Measurements from ENCODE around the gene CAST. TPM values are rescaled to one million over a fixed set of nuclear protein-coding genes. Genes with fewer than 3 reads are reported as not detected.

The CAST gene
- total and polyA plus RNA-seq, 8 donors = 26.5 to 100 (median 63.6) TPM

DNA sequence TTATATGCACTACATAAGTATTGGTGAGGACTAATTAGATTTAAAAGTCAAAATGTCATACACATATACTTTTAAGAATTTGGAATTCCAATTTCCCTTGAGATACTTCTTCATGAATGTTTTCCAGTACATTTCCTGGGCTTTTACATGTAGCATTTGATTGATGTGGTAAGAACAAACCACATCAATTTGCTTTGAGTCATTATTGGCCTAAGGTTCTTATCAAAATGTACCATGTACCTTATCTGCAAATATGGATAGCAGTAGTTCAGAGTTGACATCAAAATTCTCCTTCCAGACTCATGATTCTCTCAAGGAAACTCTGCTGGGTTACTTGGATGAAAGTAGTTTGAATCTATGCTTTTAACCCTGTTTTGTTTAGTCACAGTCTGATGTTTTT is 2.5 kb downstream of the CAST start:
- ATAC-seq = no peak
- no peak for DNase-seq
- Histone ChIP-seq H3K4me1 (peaks cover 0 to 23% (median 17%) of the 10 kb centered on the region in 3 donors), H3K27ac (no peak overlapping the region), H3K9me3 (no peaks in the 10 kb centered on the region), H3K4me3 (no peak overlapping the region), H3K36me3 (no peaks in the 10 kb centered on the region), H3K27me3 (no peaks in the 10 kb centered on the region)
- no peak for FAIRE-seq
- TF ChIP-seq, protein P1, sequence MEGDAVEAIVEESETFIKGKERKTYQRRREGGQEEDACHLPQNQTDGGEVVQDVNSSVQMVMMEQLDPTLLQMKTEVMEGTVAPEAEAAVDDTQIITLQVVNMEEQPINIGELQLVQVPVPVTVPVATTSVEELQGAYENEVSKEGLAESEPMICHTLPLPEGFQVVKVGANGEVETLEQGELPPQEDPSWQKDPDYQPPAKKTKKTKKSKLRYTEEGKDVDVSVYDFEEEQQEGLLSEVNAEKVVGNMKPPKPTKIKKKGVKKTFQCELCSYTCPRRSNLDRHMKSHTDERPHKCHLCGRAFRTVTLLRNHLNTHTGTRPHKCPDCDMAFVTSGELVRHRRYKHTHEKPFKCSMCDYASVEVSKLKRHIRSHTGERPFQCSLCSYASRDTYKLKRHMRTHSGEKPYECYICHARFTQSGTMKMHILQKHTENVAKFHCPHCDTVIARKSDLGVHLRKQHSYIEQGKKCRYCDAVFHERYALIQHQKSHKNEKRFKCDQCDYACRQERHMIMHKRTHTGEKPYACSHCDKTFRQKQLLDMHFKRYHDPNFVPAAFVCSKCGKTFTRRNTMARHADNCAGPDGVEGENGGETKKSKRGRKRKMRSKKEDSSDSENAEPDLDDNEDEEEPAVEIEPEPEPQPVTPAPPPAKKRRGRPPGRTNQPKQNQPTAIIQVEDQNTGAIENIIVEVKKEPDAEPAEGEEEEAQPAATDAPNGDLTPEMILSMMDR (IDR thresholded peaks at IDR 0.05) = no peak
- intact Hi-C loops (cut with DNase I) = no loop called here

- no peaks in the 10 kb centered on the region for H3K27me3 ChIP-seq
- FAIRE-seq = no peak
- no peak for DNase-seq
- ATAC-seq = no peak
- H3K36me3 ChIP-seq = no peaks in the 10 kb centered on the region
- WGBS, 2 donors = 72 to 73% methylated on average over 2 of the region's 2 CpGs
- no peak overlapping the region for H3K27ac ChIP-seq
- intact Hi-C loops (cut with DNase I) = no loop called here
- TF ChIP-seq, protein P1 (IDR thresholded peaks at IDR 0.05) = no peak
- no peaks in the 10 kb centered on the region for H3K9me3 ChIP-seq
- H3K4me1 ChIP-seq = peaks cover 0 to 19% (median 13%) of the 10 kb centered on the region in 3 donors
- no peak overlapping the region for H3K4me3 ChIP-seq
Measured at GRCh38 chr5:96668725-96669124, 6.5 kb downstream of the CAST start.

DNA sequence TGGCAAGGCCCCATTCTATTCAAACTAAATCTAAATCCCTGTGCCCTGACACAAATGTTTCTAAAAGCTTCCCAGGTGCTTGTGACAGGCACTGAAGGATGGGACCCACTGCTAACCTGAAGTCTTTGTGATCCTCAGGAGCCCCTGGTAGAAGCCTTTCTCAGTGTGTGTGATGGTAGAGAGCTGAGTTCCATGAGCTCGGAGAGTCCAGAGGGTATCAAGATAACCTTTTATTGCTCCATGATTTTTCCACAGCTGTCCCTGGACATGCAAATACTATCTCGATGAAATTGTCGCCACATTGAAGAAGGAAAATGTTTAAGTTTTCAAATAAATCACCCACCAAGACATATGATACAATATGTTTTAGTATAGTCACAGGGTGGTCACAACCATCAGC is 7.7 kb downstream of the CAST start:
- FAIRE-seq (no peak), DNase-seq (no peak), ATAC-seq (no peak)
- 69 to 83% methylated on average over 3 of the region's 3 CpGs for WGBS, 2 donors
- intact Hi-C loops (cut with DNase I) = no loop called here
- Histone ChIP-seq H3K27me3 (no peaks in the 10 kb centered on the region), H3K9me3 (no peaks in the 10 kb centered on the region), H3K27ac (no peak overlapping the region), H3K4me1 (peaks cover 0 to 7% (median 2%) of the 10 kb centered on the region in 3 donors), H3K4me3 (no peak overlapping the region), H3K36me3 (no peaks in the 10 kb centered on the region)
- TF ChIP-seq, protein P1 (IDR thresholded peaks at IDR 0.05) = no peak

DNA sequence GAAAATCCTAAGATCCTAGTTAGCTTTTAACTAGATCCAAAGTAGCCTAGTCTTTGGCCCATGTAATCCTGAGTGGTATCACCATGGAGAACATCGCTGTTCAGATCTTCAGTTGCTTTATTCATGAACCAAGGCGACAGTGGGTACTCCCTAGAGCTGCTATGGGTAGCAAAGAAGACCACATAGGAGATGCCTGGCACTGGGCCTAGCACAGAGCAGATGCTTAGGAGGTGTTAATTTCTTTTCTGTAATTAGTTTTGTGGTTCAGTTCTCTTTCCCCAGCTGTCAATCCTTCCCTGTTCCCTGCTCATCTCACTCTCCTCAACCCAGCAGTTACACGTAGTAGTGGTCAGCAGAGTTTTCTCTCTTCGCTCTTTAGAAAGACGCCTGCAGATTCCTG is 9.3 kb downstream of the CAST start:
- no peak for ATAC-seq
- intact Hi-C loops (cut with DNase I) = no loop called here
- Histone ChIP-seq H3K4me3 (no peak overlapping the region), H3K9me3 (no peaks in the 10 kb centered on the region), H3K27me3 (no peaks in the 10 kb centered on the region), H3K27ac (no peak overlapping the region), H3K36me3 (no peaks in the 10 kb centered on the region), H3K4me1 (peaks cover 0 to 6% (median 0%) of the 10 kb centered on the region in 3 donors)
- FAIRE-seq = no peak
- WGBS, 2 donors = 97 to 98% methylated on average over 5 of the region's 5 CpGs
- no peak for DNase-seq
- TF ChIP-seq, protein P1 (IDR thresholded peaks at IDR 0.05) = no peak

DNA sequence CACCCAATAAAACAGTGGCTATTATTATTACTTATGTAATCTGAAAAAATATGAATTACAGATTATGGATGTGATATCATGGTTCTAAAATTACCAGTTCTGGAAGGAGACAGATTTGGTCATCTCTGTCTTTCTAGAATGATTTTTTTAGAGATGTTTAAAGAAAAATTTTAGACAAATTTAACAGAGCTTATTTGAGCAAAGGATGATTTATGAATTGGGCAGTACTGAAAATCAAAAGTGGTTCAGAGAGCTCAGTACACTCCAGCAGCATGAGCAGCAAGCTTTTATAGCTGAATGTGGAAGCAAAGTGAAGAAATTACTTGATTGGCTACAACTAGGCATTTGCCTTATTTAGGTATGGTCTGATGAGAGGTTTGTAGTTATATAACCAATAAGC is 11.0 kb downstream of the CAST start:
- FAIRE-seq (no peak), ATAC-seq (no peak), DNase-seq (no peak)
- Histone ChIP-seq H3K36me3 (no peaks in the 10 kb centered on the region), H3K27me3 (no peaks in the 10 kb centered on the region), H3K27ac (no peak overlapping the region), H3K4me3 (no peak overlapping the region), H3K9me3 (no peaks in the 10 kb centered on the region), H3K4me1 (peaks cover 0 to 6% (median 0%) of the 10 kb centered on the region in 3 donors)
- TF ChIP-seq, protein P1 (IDR thresholded peaks at IDR 0.05) = no peak
- intact Hi-C loops (cut with DNase I) = no loop called here

Measured in pancreas (tissue), 10 donors.